LoVo (cell line): ENCODE measurements around the gene PPM1M.
A peak's percentile ranks its signal among the peaks of the same experiment; 100 is the strongest.

Experiments used
- DNase-seq: peaks from one replicate; pipeline ENCODE4 v3.0.0-alpha.2; 2016; ENCODE audit warnings: low spot score

Gene PPM1M

GRCh38 chr3:52215351-52215750, 30.2 kb upstream of the PPM1M start:
- no peak for DNase-seq

- peak; percentile 94 for DNase-seq
These were observed 28.8 kb upstream of the PPM1M start for GRCh38 chr3:52216585-52217408.

GRCh38 chr3:52217409-52217805, 28.2 kb upstream of the PPM1M start:
- no peak for DNase-seq

DNA sequence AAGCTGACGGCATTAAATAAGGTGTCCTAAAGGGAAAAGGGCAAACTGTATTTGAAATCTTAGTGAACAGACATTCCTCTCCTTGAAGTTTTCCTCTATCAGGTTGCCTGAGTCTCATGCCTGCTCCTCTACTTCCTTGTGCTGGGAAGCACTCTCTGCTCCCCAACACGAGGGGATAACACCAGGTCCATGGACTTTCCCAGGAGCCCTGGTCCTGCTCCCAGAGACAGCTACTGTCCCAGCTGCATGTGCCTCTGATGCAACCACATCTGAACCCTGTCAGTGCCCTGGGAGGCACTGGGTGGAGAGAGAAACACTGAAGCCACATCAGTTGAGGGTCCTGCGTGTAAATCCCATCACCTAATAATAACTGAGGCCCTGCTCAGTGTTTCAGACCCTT, 27.5 kb upstream of the PPM1M start:
- no peak for DNase-seq

- no peak for DNase-seq
These were observed 27.1 kb upstream of the PPM1M start for GRCh38 chr3:52218454-52218853.

DNA sequence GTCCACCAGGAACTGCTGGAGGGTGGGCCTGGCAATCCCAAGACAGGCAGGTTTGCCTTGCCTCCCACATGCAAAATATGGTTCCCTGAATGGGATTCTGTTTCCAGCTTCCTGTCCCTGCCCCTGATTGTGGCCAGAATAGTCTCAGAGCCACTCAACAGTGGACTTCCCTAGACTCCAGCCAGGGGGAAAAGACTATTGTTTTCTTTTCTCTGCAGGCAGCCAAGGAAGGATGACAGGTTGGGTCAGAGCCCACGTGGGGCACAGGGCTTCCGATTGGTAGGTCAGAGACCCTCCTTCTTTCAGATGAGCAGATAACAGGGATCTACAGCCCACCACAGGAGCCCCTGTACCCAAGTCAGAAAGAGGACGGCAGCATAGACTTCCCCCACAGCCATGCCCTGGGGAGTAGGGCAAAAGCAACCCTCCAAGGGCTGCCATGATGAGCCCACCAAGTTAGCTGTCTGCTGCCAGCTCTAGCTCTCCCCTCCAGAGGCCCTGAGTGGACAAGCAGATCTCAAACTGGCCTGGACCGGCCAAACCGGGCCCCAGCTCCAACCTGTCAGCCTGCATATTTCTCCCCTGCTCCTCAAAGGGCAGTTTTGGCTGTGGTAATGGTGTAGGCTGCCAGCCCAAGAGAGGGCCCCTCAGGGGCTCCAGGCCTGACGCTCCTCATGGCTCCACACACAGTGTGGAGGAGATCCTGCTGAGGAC, 26.5 kb upstream of the PPM1M start:
- no peak for DNase-seq

- peak; percentile 78 for DNase-seq
These were observed 25.1 kb upstream of the PPM1M start for GRCh38 chr3:52220380-52221026.

DNA sequence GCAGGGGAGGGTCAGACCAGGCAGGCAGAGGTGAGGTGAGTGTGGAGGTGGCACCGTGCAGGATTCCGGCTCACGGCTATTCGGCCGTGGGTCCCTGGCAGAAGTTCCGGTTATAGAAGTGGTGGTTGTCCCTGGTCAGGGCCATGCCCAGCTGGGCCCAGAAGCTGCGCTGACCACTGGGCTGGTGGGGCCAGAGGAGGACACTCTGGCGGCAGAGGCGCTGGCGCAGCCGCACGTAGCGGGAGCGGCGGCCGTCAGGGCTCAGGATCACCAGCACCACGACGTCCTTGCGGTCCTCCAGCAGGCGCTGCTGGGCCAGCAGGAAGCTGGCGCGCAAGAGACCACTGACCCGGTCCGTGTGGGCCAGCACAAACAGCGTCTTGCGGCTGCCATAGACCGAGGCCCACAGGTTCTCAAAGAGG, 24.4 kb upstream of the PPM1M start:
- DNase-seq = no peak

DNA sequence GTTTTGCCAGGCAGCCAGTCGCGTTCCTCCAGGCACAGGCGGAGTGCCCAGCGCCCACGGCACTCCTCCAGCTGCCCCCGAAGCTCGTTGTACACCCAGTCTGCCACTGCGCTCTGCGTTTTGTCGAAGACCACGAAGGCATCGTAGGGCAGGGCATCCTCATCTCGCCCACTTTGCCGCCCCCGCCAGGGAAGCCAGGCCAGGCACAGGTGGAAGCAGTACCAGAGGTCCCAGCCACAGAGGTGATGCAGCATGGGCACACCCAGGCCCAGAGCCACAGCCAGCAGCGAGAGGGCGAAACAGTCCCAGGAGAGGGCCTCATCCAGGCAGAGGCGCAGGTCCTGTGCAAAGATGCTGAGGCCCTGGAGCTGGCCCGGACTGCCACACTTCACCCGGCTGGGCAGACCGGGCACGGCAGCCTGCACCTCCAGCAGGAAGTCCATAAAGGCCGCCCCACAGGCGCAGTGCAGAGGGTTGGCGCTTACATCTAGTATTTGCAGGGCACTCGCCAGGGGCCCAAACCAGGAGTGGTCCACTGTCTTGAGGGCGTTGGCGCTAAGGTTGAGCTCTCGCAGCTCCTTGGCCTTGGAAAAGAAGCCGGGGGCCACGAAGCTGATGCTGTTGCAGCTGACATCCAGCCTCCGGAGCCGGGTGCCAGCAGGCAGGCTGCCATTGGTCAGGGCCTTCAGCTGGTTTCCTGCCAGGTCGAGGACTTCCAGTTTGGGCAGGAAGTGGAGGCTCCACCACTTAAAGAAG, 23.8 kb upstream of the PPM1M start:
- no peak for DNase-seq

DNA sequence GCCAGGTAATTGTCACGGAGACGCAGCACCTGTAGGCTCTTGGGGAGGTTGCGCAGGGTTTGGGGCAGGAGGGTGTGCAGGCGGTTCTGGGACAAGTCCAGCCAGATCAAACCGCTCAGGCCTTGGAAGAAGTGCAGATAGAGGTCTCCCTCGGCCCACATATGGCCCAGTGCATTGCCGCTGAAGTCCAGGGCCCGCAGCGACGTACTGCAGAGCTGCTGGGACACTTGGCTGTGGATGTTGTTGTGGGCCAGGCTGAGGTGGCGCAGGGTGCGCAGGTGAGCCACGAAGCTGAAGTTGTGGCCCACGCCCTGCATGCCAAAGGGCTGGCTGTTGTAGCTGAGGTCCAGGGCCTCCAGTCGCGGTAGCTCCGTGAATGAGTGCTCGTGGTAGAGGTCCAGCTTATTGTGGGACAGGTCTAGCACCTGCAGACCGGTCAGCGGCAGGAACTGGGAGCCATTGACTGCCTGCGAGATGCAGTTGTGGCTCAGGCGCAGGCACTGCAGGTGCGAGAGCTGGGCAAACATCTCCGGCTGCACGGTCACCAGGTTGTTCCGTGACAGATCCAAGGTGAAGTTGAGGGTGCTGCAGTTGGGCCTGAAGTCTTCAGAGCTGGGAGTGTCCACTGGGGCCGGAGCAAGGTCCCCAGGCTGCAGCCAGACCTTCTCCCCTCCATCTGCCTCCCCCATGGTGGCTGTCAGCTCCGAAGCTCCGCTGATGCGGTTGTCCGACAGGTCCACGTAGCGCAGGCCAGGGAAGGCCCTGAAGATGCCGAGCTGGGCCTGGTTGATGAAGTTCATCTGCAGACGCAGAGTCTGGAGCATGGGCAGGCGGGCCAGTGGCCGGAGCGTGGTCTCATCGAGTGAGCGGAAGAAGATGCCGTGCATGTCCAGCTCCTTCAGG, 23.0 kb upstream of the PPM1M start:
- no peak for DNase-seq

GRCh38 chr3:52223449-52224408, 21.8 kb upstream of the PPM1M start:
- no peak for DNase-seq

- no peak for DNase-seq
These were observed 19.9 kb upstream of the PPM1M start, which contains the start of gene TLR9 for GRCh38 chr3:52225452-52226228. Gene TLR9 (minus strand): TSS chr3:52225645. CDS start chr3:52225529, 116 bp downstream.

- DNase-seq = no peak
These were observed 19.2 kb upstream of the PPM1M start for GRCh38 chr3:52226229-52226817.

DNA sequence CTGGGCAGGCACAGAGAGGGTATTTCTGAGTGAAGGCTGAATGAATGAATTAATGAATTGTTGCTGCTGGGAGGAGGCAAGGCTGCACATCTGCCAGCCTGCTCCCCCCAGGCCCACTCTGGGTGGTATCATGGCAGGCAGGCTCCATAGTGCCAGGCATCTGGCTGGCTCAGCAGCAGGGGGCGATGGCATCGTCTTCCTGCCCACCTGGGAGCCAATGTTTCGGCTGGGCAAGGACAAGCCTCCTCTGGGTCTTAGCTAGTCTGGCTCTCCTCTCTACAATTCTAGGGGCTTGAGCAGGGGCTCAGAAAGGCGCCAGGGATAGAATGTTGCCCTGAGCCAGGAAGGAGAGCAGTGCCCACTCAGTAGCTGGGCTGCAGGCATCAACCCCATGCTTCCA, 18.4 kb upstream of the PPM1M start:
- no peak for DNase-seq

- DNase-seq = no peak
These were observed 17.8 kb upstream of the PPM1M start for GRCh38 chr3:52227766-52228165.

- no peak for DNase-seq
These were observed 17.3 kb upstream of the PPM1M start for GRCh38 chr3:52228266-52228665.

GRCh38 chr3:52228751-52229291, 16.7 kb upstream of the PPM1M start:
- DNase-seq = no peak

- DNase-seq = no peak
These were observed 15.9 kb upstream of the PPM1M start for GRCh38 chr3:52229656-52230055.
